A673 (cell line): Measurements from ENCODE around the gene PSORS1C1. TPM values are rescaled to one million over a fixed set of nuclear protein-coding genes. Genes with fewer than 3 reads are reported as not detected.
"Not testable (repeated sequence)": the region's sequence is repeated elsewhere in the genome, so short reads cannot be mapped to it uniquely, and the experiment has no call there.

Source experiments
- BruUV-seq: library from RNA; stranded (reverse); fragments of 400-500 nt; replicated peaks from 2 replicates; lab custom pipeline; 2021; lab: Mats Ljungman, UMichigan
- CTCF ChIA-PET: fragments of 300-600 bp; sonication (Branson Sonifier 250); formaldehyde crosslinking; loops from one replicate; lab custom pipeline; 2022; ENCODE audit warnings: antibody characterized with exemption; lab: Charles Lee
- POLR2A ChIA-PET: fragments of 300-600 bp; sonication (Branson Sonifier 250); formaldehyde crosslinking; loops from one replicate; lab custom pipeline; 2022; ENCODE audit warnings: antibody characterized with exemption; ENCODE audit not compliant: low non-redundant PET; lab: Charles Lee
- DNase-seq: peaks from one replicate; pipeline ENCODE4 v3.0.0-alpha.2; 2015; ENCODE audit warnings: low spot score
- H3K27ac ChIP-seq: fragments of 200-600 bp; sonication (generic); 2 replicates; pipeline ENCODE4 v1.5.1; 2016; ENCODE audit warnings: mixed run types, low read depth, mild to moderate bottlenecking, mixed read lengths, antibody characterized with exemption, low read length; ENCODE audit not compliant: poor library complexity, severe bottlenecking
- H3K27me3 ChIP-seq: fragments of 200-600 bp; sonication (generic); replicated peaks from 2 replicates; pipeline ENCODE4 v1.6.1; 2017; ENCODE audit warnings: mixed run types, low read depth, mild to moderate bottlenecking, mixed read lengths, antibody characterized with exemption, low read length; ENCODE audit not compliant: insufficient read depth, poor library complexity
- H3K36me3 ChIP-seq: fragments of 200-600 bp; sonication (generic); 2 replicates; pipeline ENCODE4 v1.6.1; 2016; ENCODE audit warnings: mixed run types, mild to moderate bottlenecking, mixed read lengths, antibody characterized with exemption, low read length; ENCODE audit not compliant: insufficient read depth, poor library complexity, severe bottlenecking
- H3K4me1 ChIP-seq: fragments of 200-600 bp; sonication (generic); 2 replicates; pipeline ENCODE4 v1.6.1; 2017; ENCODE audit warnings: mixed run types, mild to moderate bottlenecking, mixed read lengths, antibody characterized with exemption, low read length; ENCODE audit not compliant: insufficient read depth, poor library complexity, severe bottlenecking
- H3K4me3 ChIP-seq: fragments of 200-600 bp; sonication (generic); 2 replicates; pipeline ENCODE4 v1.5.1; 2016; ENCODE audit warnings: low read depth, mixed run types, mild to moderate bottlenecking, mixed read lengths, low read length; ENCODE audit not compliant: poor library complexity, severe bottlenecking
- H3K9me3 ChIP-seq: fragments of 200-600 bp; sonication (generic); 2 replicates; pipeline ENCODE4 v1.6.1; 2016; ENCODE audit warnings: mixed run types, low read depth, mild to moderate bottlenecking, mixed read lengths, antibody characterized with exemption, low read length; ENCODE audit not compliant: poor library complexity, severe bottlenecking
- EZH2 ChIP-seq: fragments of 200-600 bp; sonication (generic); IDR thresholded peaks from 2 replicates; pipeline ENCODE4 v1.6.1; 2017; ENCODE audit warnings: borderline replicate concordance, low read depth, mild to moderate bottlenecking, mixed read lengths, antibody characterized with exemption, low read length; ENCODE audit not compliant: poor library complexity, severe bottlenecking
- intact Hi-C: fragments of 100-400 bp; cut with micrococcal nuclease; formaldehyde crosslinking; loops from one replicate; pipeline ENCODE4 v1.10.0; 2022; ENCODE audit not compliant: unreplicated experiment
- total RNA-seq: library from RNA; stranded (reverse); gene quantifications from 2 replicates; pipeline ENCODE4 v1.2.3, GENCODE V29; 2021
- TF ChIP-seq, protein P1 (sequence below): fragments of 300-800, 200-600 bp; sonication (generic); conservative IDR thresholded peaks from 2 replicates; pipeline ENCODE4 v1.5.1; 2017; ENCODE audit warnings: low read depth, mild to moderate bottlenecking, antibody characterized with exemption, low read length, moderate library complexity, mixed read lengths

PSORS1C1 gene
- total RNA-seq, 1 experiment from 2014 or later, result not detected

DNA sequence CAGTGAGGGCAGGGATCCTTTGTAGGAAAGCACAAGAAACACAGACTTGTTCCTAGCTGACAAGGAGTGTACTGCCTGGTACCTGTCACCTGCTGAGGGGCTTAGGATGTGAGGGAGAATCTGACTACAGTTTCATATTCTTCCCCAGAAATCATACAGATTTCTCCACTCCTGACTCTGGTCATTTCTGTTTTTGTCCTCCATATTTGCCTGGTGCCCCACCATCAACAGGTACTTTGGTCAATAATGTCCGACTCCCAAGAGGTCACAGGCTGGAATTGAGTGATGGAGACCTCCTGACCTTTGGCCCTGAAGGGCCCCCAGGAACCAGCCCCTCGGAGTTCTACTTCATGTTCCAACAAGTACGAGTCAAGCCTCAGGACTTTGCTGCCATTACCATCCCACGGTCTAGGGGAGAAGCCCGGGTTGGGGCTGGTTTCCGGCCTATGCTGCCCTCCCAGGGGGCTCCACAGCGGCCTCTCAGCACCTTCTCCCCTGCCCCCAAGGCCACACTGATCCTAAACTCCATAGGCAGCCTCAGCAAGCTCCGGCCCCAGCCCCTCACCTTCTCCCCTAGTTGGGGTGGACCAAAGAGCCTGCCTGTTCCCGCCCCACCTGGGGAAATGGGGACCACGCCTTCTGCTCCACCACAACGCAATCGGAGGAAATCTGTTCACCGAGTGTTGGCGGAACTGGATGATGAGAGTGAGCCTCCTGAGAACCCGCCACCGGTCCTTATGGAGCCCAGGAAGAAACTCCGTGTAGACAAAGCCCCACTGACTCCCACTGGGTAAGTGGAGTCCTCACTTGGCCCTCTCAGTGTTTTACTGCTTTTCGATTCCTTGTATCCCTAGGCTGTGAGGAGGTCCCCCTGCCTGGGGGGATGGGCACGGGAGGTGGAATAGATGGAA lies 46.9 kb downstream of the PSORS1C1 start:
- Histone ChIP-seq H3K36me3 (peaks cover 21% of the 10 kb centered on the region), H3K4me3 (no peak overlapping the region), H3K27ac (no peak overlapping the region), H3K27me3 (no peaks in the 10 kb centered on the region), H3K4me1 (peaks cover 5% of the 10 kb centered on the region), H3K9me3 (no peaks in the 10 kb centered on the region)
- CTCF ChIA-PET, result no interaction called here
- no TSS peak for BruUV-seq
- intact Hi-C loops, result no loop called here
- no peak for DNase-seq
- POLR2A ChIA-PET, result no interaction called here
- TF ChIP-seq, protein P1, sequence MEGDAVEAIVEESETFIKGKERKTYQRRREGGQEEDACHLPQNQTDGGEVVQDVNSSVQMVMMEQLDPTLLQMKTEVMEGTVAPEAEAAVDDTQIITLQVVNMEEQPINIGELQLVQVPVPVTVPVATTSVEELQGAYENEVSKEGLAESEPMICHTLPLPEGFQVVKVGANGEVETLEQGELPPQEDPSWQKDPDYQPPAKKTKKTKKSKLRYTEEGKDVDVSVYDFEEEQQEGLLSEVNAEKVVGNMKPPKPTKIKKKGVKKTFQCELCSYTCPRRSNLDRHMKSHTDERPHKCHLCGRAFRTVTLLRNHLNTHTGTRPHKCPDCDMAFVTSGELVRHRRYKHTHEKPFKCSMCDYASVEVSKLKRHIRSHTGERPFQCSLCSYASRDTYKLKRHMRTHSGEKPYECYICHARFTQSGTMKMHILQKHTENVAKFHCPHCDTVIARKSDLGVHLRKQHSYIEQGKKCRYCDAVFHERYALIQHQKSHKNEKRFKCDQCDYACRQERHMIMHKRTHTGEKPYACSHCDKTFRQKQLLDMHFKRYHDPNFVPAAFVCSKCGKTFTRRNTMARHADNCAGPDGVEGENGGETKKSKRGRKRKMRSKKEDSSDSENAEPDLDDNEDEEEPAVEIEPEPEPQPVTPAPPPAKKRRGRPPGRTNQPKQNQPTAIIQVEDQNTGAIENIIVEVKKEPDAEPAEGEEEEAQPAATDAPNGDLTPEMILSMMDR, result no peak
- no peak for TF ChIP-seq EZH2

DNA sequence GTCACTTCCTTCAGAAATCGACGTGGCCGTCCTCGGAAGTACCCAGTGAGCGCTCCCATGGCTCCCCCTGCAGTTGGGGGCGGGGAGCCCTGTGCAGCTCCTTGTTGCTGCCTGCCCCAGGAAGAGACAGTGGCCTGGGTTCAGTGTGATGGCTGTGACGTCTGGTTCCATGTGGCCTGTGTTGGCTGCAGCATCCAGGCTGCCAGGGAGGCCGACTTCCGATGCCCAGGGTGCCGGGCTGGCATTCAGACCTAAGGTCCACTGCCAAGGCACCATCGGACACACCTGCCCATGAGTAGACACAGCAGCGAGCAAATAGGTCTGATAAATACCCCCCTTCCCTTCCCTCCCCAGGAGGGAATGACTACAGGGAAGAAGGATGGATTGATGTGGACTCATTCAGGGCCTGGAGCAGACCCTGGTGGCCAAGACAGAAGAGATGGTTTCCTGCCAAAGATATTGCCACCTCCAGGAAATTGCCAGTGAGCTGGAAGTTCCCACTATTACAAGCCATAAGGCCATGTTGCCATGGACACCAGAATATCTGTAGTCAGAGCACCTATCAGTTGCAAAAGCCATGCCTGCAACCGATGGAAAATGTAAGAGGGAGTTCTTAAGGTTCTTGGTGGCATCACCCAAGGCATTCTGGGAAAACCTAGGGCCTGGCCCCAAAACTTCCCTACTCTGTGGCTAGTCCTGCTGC lies 48.0 kb downstream of the PSORS1C1 start:
- H3K36me3 ChIP-seq, result peaks cover 21% of the 10 kb centered on the region
- DNase-seq, result no peak
- H3K27ac ChIP-seq, result no peak overlapping the region
- no peaks in the 10 kb centered on the region for H3K9me3 ChIP-seq
- no TSS peak for BruUV-seq
- H3K4me3 ChIP-seq, result no peak overlapping the region
- ChIA-PET CTCF (no interaction called here), POLR2A (no interaction called here)
- intact Hi-C loops, result no loop called here
- H3K4me1 ChIP-seq, result no peaks in the 10 kb centered on the region
- TF ChIP-seq EZH2, result no peak
- TF ChIP-seq, protein P1, result no peak
- H3K27me3 ChIP-seq, result no peaks in the 10 kb centered on the region

DNA sequence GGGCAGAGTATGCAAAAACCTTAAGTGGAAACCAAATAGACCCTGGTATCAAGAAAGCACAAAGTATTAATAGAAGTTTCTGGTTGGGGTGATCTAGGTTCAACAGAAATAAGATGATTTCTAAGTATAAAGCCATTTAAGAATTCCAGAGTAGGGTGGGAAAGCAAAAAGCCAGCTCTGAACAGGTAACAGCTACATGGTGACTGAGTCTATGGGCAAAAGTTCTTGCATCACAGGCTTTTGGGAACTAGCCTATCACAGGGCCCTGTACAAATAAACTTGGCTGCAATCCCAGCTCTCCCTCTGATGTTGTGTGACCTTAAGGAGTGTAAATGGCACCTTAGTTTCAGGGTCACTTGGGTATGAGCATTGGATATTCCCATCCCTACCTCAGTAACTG lies 49.3 kb downstream of the PSORS1C1 start:
- POLR2A ChIA-PET, result no interaction called here
- intact Hi-C loops, result no loop called here
- BruUV-seq, result no TSS peak

DNA sequence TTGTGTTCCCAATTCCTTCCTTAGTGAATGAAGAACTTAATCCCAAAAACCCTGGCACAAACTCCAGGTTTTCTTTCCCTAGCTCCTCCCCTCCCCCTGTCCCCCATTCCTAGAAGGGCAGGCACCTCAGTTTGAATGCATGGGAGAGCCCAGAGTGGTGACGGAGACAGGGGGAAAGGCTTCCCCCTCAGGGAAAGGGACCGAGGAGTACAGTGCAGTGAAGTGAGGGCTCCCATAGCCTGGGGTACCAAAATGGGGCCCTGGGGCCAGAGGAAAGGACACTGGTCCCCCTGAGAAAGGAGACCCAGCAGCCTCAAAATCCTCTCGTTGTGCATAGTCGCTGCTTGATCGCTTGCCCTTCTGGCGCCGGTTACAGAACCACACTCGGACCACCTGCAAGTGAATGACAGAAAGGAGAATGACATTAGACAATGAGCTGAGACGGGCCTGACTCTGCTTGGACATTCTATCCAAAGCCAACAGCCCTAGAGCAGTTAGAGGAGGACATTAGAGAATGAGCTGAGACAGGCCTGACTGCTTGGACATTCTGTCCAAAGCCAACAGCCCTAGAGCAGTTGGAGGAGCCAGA lies 50.0 kb downstream of the PSORS1C1 start:
- H3K9me3 ChIP-seq, H3K4me1 ChIP-seq, POLR2A ChIA-PET, H3K4me3 ChIP-seq, BruUV-seq, DNase-seq, CTCF ChIA-PET, H3K27me3 ChIP-seq, intact Hi-C loops, H3K27ac ChIP-seq: not testable (repeated sequence)
- H3K36me3 ChIP-seq, result peaks cover 21% of the 10 kb centered on the region

More for the DNA sequence above, 49.3 kb downstream of the PSORS1C1 start:
- Histone ChIP-seq H3K27me3 (no peaks in the 10 kb centered on the region), H3K27ac (no peak overlapping the region), H3K4me3 (no peak overlapping the region), H3K4me1 (no peaks in the 10 kb centered on the region), H3K36me3 (peaks cover 21% of the 10 kb centered on the region), H3K9me3 (no peaks in the 10 kb centered on the region)
- no peak for TF ChIP-seq EZH2
- TF ChIP-seq, protein P1, result no peak
- CTCF ChIA-PET, result interaction anchor here (0.6 kb wide), 1 partner anchor 213 kb away, joined by 9 read pairs; no protein-coding TSS in a partner anchor
- no peak for DNase-seq
